ENCODE data around the gene DIAPH1. TPM values are rescaled to one million over a fixed set of nuclear protein-coding genes. Genes with fewer than 3 reads are reported as not detected.

Gene DIAPH1
- total RNA-seq, 1 donor from 2014 or later = 65.8 TPM

DNA sequence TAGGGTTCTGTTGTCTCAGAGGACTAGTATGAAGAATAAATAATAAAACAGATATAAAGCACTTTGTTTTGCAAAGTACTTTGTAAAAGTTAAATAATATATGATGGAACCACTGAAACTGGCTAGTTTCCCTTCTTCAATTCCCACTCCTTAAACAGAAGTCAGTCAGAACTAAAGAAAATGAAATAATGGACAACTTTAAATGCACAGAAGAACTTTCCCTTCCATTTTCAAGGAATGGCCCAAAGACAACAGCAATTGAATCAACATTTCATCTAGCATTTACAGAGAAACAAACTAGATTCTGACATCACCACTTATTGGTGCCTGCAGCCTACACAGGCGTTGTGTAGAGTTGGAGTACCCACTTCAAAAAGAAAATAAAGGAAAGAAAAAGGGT is 16.2 kb downstream of the DIAPH1 start:
- Histone ChIP-seq H3K36me3 (no peaks in the 10 kb centered on the region), H3K4me3 (no peak overlapping the region), H3K27ac (peak overlapping the region; percentile 14 to 22), H3K9me3 (no peaks in the 10 kb centered on the region), H3K27me3 (no peaks in the 10 kb centered on the region), H3K4me1 (peaks cover 18 to 40% of the 10 kb centered on the region in 2 donors)
- TF ChIP-seq, protein P1, sequence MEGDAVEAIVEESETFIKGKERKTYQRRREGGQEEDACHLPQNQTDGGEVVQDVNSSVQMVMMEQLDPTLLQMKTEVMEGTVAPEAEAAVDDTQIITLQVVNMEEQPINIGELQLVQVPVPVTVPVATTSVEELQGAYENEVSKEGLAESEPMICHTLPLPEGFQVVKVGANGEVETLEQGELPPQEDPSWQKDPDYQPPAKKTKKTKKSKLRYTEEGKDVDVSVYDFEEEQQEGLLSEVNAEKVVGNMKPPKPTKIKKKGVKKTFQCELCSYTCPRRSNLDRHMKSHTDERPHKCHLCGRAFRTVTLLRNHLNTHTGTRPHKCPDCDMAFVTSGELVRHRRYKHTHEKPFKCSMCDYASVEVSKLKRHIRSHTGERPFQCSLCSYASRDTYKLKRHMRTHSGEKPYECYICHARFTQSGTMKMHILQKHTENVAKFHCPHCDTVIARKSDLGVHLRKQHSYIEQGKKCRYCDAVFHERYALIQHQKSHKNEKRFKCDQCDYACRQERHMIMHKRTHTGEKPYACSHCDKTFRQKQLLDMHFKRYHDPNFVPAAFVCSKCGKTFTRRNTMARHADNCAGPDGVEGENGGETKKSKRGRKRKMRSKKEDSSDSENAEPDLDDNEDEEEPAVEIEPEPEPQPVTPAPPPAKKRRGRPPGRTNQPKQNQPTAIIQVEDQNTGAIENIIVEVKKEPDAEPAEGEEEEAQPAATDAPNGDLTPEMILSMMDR (IDR thresholded peaks at IDR 0.05) = no peak
- no peak for DNase-seq (ENCODE audit: low spot score in 2 of 2)
- intact Hi-C loops (cut with DNase I) = no loop called here

DNA sequence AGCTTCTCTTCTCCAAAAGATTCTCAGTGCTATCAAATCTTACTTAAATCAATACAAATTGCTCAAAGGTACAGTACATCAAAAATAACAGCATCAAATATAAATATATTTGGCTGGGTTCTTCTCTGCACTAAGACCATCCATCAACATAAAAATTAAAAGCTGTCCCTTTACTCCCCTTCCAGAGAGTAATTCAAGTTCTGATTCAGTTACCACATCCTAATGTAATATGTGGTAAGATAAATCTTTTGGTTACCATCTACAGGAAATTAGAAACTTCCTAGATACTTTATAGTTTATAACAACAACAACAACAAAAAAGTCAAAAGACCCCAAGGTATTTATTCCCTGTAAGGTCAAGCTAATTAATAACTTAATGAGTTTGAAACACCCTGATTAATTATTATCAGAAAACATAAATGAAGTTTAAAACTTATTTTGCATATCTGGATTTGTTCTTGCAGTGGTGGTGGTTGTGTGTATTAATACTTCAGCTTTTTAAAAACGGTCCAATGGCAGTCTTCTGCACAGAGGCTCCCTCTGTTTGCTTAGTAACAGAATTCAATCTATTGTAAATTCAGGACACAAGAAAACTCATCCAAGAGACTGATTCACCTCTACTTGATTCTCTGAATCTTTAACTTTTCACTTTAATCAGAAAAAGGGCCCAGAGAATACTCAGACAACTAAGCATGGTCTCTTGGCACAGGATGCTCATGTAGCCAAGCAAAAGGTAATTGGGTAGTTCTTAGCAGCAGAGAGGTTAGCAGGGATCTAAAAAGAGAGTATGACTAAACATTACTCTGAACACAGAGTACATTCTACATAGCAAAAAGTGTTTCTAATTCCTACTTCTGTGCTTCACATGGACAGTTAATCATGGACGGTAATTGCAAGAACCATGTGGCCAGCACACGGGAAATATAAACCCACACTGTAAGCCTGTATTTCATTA is 20.1 kb downstream of the DIAPH1 start:
- H3K27me3 ChIP-seq = no peaks in the 10 kb centered on the region
- DNase-seq (ENCODE audit: low spot score in 2 of 2) = no peak
- no peaks in the 10 kb centered on the region for H3K9me3 ChIP-seq
- no peak overlapping the region for H3K4me3 ChIP-seq
- intact Hi-C loops (cut with DNase I) = no loop called here
- no peaks in the 10 kb centered on the region for H3K36me3 ChIP-seq
- TF ChIP-seq, protein P1 (IDR thresholded peaks at IDR 0.05) = no peak
- H3K27ac ChIP-seq = peak overlapping the region; percentile 74 to 82
- H3K4me1 ChIP-seq = peaks cover 7 to 16% of the 10 kb centered on the region in 2 donors

DNA sequence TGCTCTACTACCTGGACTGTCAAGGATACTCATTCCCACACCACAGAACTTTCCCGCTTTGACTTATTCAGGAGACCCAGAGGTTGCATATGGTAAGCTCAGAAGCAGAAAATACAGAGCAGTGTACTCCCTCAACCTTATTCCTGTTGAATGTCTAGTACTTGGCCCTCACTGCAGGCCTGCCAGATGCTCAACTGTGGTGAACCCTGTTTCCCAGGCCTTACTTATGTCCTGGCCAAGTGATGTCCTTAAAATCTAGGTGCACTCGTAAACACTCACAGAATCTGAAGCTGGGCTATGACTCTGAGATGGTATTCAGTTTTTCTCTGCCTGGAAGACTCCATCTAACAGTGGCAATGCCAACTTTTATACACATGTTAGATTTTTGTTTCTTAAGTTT is 21.0 kb downstream of the DIAPH1 start:
- no peaks in the 10 kb centered on the region for H3K9me3 ChIP-seq
- TF ChIP-seq, protein P1 (IDR thresholded peaks at IDR 0.05) = no peak
- no peaks in the 10 kb centered on the region for H3K36me3 ChIP-seq

GRCh38 chr5:141597394-141597793 is 21.4 kb downstream of the DIAPH1 start:
- Histone ChIP-seq H3K27me3 (no peaks in the 10 kb centered on the region), H3K36me3 (no peaks in the 10 kb centered on the region), H3K27ac (peak overlapping the region in 1 of 2 donors; percentile 82), H3K4me1 (peaks cover 7 to 16% of the 10 kb centered on the region in 2 donors), H3K4me3 (no peak overlapping the region), H3K9me3 (no peaks in the 10 kb centered on the region)
- TF ChIP-seq, protein P1 (IDR thresholded peaks at IDR 0.05) = no peak
- intact Hi-C loops (cut with DNase I) = no loop called here
- no peak for DNase-seq (ENCODE audit: low spot score in 2 of 2)

More for the DNA sequence above, 21.0 kb downstream of the DIAPH1 start:
- intact Hi-C loops (cut with DNase I) = no loop called here
- no peak overlapping the region for H3K4me3 ChIP-seq
- peaks cover 7 to 14% of the 10 kb centered on the region in 2 donors for H3K4me1 ChIP-seq
- DNase-seq (ENCODE audit: low spot score in 2 of 2) = no peak
- peak overlapping the region in 1 of 2 donors; percentile 82 for H3K27ac ChIP-seq
- no peaks in the 10 kb centered on the region for H3K27me3 ChIP-seq

DNA sequence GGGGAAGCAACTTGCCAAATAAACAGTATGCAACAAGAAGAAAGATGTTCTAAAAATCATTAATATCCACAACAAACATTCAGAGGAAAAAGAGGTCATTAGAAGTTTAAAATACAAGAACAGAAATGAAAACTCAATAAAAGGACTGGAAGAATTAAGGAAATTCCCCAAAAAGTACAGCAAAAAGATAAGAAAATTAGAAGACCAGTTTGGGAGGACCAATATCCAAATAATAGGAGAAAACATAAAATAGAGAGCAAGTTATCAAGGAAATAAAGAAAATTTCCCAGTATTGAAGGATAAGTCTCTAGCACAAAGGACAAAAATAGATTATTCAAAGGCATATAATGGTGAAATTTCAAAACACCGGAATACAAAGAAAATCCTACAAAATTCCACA is 21.9 kb downstream of the DIAPH1 start:
- H3K9me3 ChIP-seq = no peaks in the 10 kb centered on the region
- no peaks in the 10 kb centered on the region for H3K36me3 ChIP-seq
- peaks cover 7 to 19% of the 10 kb centered on the region in 2 donors for H3K4me1 ChIP-seq
- peak overlapping the region in 1 of 2 donors; percentile 82 for H3K27ac ChIP-seq
- TF ChIP-seq, protein P1 (IDR thresholded peaks at IDR 0.05) = no peak
- no peaks in the 10 kb centered on the region for H3K27me3 ChIP-seq
- no peak for DNase-seq (ENCODE audit: low spot score in 2 of 2)
- no peak overlapping the region for H3K4me3 ChIP-seq
- intact Hi-C loops (cut with DNase I) = no loop called here

Measured in ascending aorta (tissue), 2 donors.